Left lobe of liver (tissue), 2 donors: ENCODE measurements around the gene C1orf105. TPM values are rescaled to one million over a fixed set of nuclear protein-coding genes. Genes with fewer than 3 reads are reported as not detected.

ENCODE experiments used
- ATAC-seq: fragments of 200-7000 bp; cut with Tn5 transposase; one replicate; pipeline ENCODE4 v1.9.1; 2020; ENCODE audit warnings: mild to moderate bottlenecking, moderate library complexity
- DNase-seq: peaks from one replicate; pipeline ENCODE4 v3.0.0-alpha.2; 2020; ENCODE audit warnings: low spot score
- total RNA-seq: library from RNA; stranded (reverse); gene quantifications from one replicate; pipeline ENCODE4 v1.2.1, GENCODE V29; 2021
- donor health status: DM: no; HTN: no; CAD: no; lungs with moderate emphysema.
- donor health status: DM: no; HTN: yes; CAD: no.

Gene C1orf105
- total RNA-seq, 1 donor from 2014 or later: not detected

- DNase-seq (no peak), ATAC-seq (no peak)
Measured at GRCh38 chr1:172455451-172455850, 35.0 kb downstream of the C1orf105 start.

- no peak for DNase-seq
- no peak for ATAC-seq
Measured at GRCh38 chr1:172456344-172456769, 35.9 kb downstream of the C1orf105 start.

GRCh38 chr1:172457479-172458130 lies 37.1 kb downstream of the C1orf105 start:
- no peak for DNase-seq
- ATAC-seq: peak; percentile 35

GRCh38 chr1:172460177-172460576 lies 39.7 kb downstream of the C1orf105 start:
- no peak for ATAC-seq
- DNase-seq: no peak

DNA sequence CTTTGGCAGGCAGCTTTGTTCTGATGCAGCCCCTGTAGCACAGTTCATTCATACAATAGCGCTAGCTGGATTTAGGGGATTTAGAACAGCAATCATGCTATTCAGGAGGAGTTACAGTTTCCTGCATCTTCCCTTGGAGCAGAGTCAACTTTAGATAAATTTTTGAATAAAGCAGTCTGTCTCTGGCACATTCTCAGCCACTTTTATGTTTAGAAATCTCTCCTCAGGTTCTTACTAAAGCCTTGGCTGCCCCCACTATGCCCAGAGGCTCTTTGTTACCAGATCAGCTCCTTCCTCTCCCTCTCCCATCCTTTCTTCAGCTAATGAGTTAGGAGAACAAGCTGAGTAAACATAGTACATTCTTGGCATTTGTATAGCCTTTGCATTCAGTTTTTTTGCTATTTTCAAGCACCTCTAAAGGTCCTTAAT lies 40.4 kb downstream of the C1orf105 start:
- no peak for ATAC-seq

GRCh38 chr1:172465617-172466016 lies 45.1 kb downstream of the C1orf105 start:
- no peak for DNase-seq
- no peak for ATAC-seq

More for the DNA sequence above, 40.4 kb downstream of the C1orf105 start:
- DNase-seq: no peak

DNA sequence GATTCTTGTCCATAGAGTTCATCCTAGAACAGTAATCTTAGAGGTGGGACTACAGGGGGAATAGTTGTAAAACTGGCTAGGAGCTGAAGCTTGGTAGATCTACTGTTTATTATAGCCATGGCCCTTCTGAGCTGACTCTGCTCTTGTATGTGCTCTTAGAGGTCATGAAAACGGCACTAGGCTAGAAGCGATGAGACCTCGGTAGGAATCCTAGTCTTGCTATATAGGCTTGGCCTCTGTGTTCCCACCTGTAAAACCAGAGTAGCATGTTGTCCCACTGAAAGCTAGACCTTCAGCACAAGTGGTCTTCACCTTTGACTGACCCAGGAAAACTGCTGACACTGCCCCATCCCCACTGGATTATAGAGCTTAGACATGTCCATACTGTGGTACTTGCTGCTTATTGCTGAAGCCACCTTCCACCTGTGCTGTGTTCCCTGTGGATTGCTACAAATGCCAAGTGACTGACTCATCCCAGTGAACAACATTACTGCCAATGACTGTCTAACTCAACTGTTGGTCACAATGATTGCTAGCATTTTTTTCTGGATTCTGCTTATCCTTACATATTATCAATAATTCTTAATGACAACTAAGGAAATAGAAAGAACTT lies 46.4 kb downstream of the C1orf105 start:
- no peak for DNase-seq
- ATAC-seq: peak; percentile 29

DNA sequence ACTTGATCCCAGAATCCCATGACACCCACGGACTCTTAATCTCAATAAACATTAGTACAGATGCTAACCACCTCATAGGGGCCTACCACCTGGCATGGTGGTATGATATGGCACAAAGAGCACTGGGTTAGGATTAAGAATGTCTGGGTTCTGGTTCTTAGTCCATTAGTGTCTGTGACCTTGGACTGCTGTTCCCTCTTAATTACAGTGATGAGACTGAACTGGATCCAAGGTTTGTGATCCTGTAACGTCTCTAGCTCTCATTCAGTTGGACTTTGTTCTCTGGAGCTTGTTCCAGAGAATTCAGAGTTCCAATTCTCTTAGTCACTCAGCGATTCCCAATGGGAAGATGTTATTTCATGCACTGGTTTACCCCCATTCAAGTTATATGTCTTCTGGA lies 47.0 kb downstream of the C1orf105 start:
- DNase-seq: no peak
- ATAC-seq: peak; percentile 70

- ATAC-seq (no peak), DNase-seq (no peak)
Measured at GRCh38 chr1:172468296-172468695, 47.8 kb downstream of the C1orf105 start.

GRCh38 chr1:172469717-172470116 lies 49.2 kb downstream of the C1orf105 start:
- DNase-seq (no peak), ATAC-seq (peak; percentile 21)

GRCh38 chr1:172470149-172470548 lies 49.7 kb downstream of the C1orf105 start:
- ATAC-seq: peak; percentile 89

DNA sequence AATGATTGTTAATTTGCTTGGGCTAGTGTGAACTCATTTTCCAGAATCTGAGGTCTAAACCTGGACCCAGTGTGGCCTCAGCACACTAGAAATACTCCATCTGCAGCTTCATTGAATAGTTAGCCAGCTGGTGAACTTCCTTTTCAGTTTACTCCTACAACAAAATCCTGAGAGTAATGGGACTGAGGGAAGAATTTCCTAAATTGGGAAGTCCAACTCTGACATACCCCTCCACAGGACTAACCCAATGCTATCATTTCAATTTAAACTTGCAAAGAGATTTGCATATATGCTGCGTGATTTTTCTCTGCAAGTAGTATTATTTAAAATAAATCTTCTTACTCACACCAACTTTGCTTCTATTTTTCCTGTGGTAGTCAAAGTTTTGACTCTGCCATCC lies 51.2 kb downstream of the C1orf105 start:
- DNase-seq: no peak
- ATAC-seq: no peak

More at GRCh38 chr1:172470149-172470548, 49.7 kb downstream of the C1orf105 start:
- DNase-seq: no peak

- ATAC-seq (no peak), DNase-seq (no peak)
Measured at GRCh38 chr1:172472495-172472894, 52.0 kb downstream of the C1orf105 start.

DNA sequence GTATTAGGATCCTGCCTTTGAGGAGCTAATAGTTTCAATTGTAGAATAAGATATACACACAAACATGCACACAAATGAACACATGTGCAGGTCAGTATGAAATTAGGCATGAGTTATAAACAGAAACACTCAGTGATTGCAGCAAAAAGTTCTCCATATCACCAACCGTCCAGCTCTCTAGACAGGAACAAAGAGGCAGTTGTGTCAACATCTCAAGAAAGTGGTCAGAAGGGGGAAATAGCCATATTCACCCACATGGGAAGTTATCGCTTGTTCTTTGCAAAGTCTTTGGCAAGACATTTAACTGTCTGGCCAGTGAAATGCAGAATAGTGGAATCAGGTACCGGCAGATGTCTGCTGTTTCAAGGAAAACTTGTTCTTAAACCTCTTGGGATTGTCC lies 52.8 kb downstream of the C1orf105 start:
- ATAC-seq (no peak), DNase-seq (no peak)

- ATAC-seq (no peak), DNase-seq (no peak)
Measured at GRCh38 chr1:172473842-172474241, 53.4 kb downstream of the C1orf105 start.

GRCh38 chr1:172476218-172476811 lies 55.8 kb downstream of the C1orf105 start:
- ATAC-seq: no peak
- no peak for DNase-seq

- DNase-seq: no peak
- ATAC-seq: no peak
Measured at GRCh38 chr1:172477216-172477615, 56.7 kb downstream of the C1orf105 start.

DNA sequence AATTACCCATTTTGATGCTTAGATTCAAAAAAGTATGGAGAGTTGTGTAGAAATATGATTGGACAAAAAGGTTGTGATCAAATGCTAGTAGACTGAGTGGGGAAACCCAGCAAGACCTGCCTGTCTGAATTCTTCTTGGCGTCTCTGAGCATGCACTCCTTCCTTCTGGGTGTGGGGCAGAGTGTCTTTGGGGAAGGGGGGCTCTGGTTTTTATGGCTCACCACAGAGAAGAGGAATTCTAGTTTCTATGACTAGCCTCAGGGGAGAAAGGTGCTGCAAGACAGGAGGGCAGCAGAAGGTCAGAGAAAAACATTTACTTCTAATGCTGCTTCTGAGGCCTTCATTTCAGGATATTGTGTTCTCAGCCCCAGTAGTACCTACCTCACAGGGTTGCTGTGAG lies 57.3 kb downstream of the C1orf105 start:
- DNase-seq: no peak

DNA sequence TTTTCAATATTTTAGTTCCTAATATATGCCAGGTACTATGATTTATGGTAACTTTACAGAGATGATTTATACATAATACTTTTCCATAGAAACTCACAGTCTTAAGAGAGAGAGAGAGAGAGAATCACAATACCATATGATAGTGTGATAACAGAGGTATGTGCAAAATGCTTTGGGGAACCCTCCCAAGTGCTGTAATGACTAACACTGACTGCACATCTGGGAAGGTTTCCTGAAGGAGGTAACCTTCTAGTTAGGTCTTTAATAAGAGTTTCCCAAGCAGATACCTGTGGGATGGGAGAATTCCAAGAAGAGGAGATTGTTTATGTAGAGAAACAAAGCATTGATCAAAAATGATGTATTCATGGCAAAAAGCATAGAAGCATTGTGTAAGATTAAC lies 58.0 kb downstream of the C1orf105 start:
- DNase-seq (no peak), ATAC-seq (no peak)

More for the DNA sequence above, 57.3 kb downstream of the C1orf105 start:
- ATAC-seq: no peak

DNA sequence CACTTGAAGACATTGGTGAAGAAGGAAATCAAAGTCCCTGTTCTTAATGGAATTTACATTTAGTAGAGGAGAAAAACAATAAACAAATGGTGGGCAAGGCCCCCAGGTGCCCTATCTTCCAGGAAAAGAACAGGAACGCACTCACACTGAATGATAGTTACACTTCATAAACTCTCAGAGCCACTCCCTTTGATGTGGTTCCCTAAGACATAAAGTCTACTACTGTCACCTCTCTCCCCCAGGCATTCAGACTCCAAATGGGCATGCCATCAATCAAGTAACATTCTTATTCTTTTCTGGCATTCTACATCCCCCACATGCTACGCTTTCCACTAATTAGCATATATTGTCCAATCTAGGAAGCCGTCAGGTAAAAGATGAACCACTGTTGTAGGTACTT lies 59.9 kb downstream of the C1orf105 start:
- no peak for DNase-seq
- no peak for ATAC-seq

DNA sequence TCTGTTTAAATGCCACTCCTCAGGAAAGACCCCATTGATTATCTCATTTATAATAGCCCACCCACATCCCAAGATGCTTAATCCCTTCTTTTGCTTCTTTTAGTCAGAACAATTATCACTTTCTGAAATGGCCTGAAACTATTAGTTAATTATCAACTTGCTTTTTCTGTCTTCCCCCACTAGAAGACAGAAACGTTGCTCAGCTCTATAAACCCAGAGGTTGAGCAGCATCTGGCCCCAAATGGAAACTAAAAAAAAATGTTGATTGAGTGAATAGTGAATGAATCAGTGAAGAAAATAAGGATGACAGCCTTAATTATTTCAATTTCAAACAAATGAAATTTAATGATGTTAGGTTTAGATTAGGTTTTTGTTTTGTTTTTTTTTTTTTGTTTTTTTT lies 61.6 kb downstream of the C1orf105 start:
- ATAC-seq: no peak
- DNase-seq: no peak

- DNase-seq (no peak), ATAC-seq (no peak)
Measured at GRCh38 chr1:172483448-172483847, 63.0 kb downstream of the C1orf105 start.
